Measurements from ENCODE around the gene POU2AF3. TPM values are rescaled to one million over a fixed set of nuclear protein-coding genes. Genes with fewer than 3 reads are reported as not detected.
"Not testable (repeated sequence)": the region's sequence is repeated elsewhere in the genome, so short reads cannot be mapped to it uniquely, and the experiment has no call there.

POU2AF3 gene
- total and polyA plus RNA-seq, 2 donors from 2014 or later, result 4.3 to 4.9 TPM

- Histone ChIP-seq H3K4me3 (ENCODE audit: low read length in 3 of 3) (no peak overlapping the region), H3K27me3 (ENCODE audit: control insufficient read depth, insufficient read depth, low read length) (no peaks in the 10 kb centered on the region), H3K9ac (ENCODE audit: low read length in 3 of 3) (no peak overlapping the region), H3K27ac (ENCODE audit: low read depth in 2 of 2, low read length in 2 of 2) (no peak overlapping the region), H3K36me3 (ENCODE audit: control insufficient read depth in 2 of 3, insufficient read depth in 3 of 3, low read length in 3 of 3) (no peaks in the 10 kb centered on the region), H3K9me3 (ENCODE audit: control insufficient read depth in 2 of 3, insufficient read depth in 1 of 3, low read length in 3 of 3) (no peaks in the 10 kb centered on the region), H3K4me1 (ENCODE audit: control insufficient read depth in 2 of 3, insufficient read depth in 2 of 3, low read depth in 1 of 3, low read length in 3 of 3) (no peaks in the 10 kb centered on the region)
- TF ChIP-seq CTCF (IDR thresholded peaks at IDR 0.05; ENCODE audit: borderline replicate concordance, extremely low read depth, insufficient read depth), result no peak
- intact Hi-C loops (cut with DNase I), result no loop called here
- FAIRE-seq (no peak), DNase-seq (no peak)
Measured at GRCh38 chr11:111264646-111265045, 33.7 kb upstream of the POU2AF3 start.

GRCh38 chr11:111265421-111265820, 32.9 kb upstream of the POU2AF3 start:
- TF ChIP-seq CTCF (IDR thresholded peaks at IDR 0.05; ENCODE audit: borderline replicate concordance, extremely low read depth, insufficient read depth), result no peak
- H3K9ac ChIP-seq (ENCODE audit: low read length in 3 of 3), result no peak overlapping the region
- H3K36me3 ChIP-seq (ENCODE audit: control insufficient read depth in 2 of 3, insufficient read depth in 3 of 3, low read length in 3 of 3), result no peaks in the 10 kb centered on the region
- H3K27ac ChIP-seq (ENCODE audit: low read depth in 2 of 2, low read length in 2 of 2), result no peak overlapping the region
- H3K4me1 ChIP-seq (ENCODE audit: control insufficient read depth in 2 of 3, insufficient read depth in 2 of 3, low read depth in 1 of 3, low read length in 3 of 3), result no peaks in the 10 kb centered on the region
- intact Hi-C loops (cut with DNase I), result no loop called here
- FAIRE-seq (no peak), DNase-seq (no peak)
- no peak overlapping the region for H3K4me3 ChIP-seq (ENCODE audit: low read length in 3 of 3)
- H3K9me3 ChIP-seq (ENCODE audit: control insufficient read depth in 2 of 3, insufficient read depth in 1 of 3, low read length in 3 of 3), result no peaks in the 10 kb centered on the region
- no peaks in the 10 kb centered on the region for H3K27me3 ChIP-seq (ENCODE audit: control insufficient read depth, insufficient read depth, low read length)

GRCh38 chr11:111268303-111268702, 30.0 kb upstream of the POU2AF3 start:
- H3K9me3 ChIP-seq (ENCODE audit: control insufficient read depth in 2 of 3, insufficient read depth in 1 of 3, low read length in 3 of 3); intact Hi-C loops (cut with DNase I); H3K9ac ChIP-seq (ENCODE audit: low read length in 3 of 3); H3K4me3 ChIP-seq (ENCODE audit: low read length in 3 of 3); H3K36me3 ChIP-seq (ENCODE audit: control insufficient read depth in 2 of 3, insufficient read depth in 3 of 3, low read length in 3 of 3); H3K27me3 ChIP-seq (ENCODE audit: control insufficient read depth, insufficient read depth, low read length); FAIRE-seq; H3K4me1 ChIP-seq (ENCODE audit: control insufficient read depth in 2 of 3, insufficient read depth in 2 of 3, low read depth in 1 of 3, low read length in 3 of 3); H3K27ac ChIP-seq (ENCODE audit: low read depth in 2 of 2, low read length in 2 of 2); DNase-seq: not testable (repeated sequence)

- H3K4me3 ChIP-seq (ENCODE audit: low read length in 3 of 3), result no peak overlapping the region
- no peaks in the 10 kb centered on the region for H3K4me1 ChIP-seq (ENCODE audit: control insufficient read depth in 2 of 3, insufficient read depth in 2 of 3, low read depth in 1 of 3, low read length in 3 of 3)
- TF ChIP-seq CTCF (IDR thresholded peaks at IDR 0.05; ENCODE audit: borderline replicate concordance, extremely low read depth, insufficient read depth), result no peak
- FAIRE-seq (no peak), DNase-seq (peak in 1 of 5 donors; percentile 44)
- no peaks in the 10 kb centered on the region for H3K27me3 ChIP-seq (ENCODE audit: control insufficient read depth, insufficient read depth, low read length)
- H3K27ac ChIP-seq (ENCODE audit: low read depth in 2 of 2, low read length in 2 of 2), result no peak overlapping the region
- H3K36me3 ChIP-seq (ENCODE audit: control insufficient read depth in 2 of 3, insufficient read depth in 3 of 3, low read length in 3 of 3), result no peaks in the 10 kb centered on the region
- no peaks in the 10 kb centered on the region for H3K9me3 ChIP-seq (ENCODE audit: control insufficient read depth in 2 of 3, insufficient read depth in 1 of 3, low read length in 3 of 3)
- H3K9ac ChIP-seq (ENCODE audit: low read length in 3 of 3), result no peak overlapping the region
- intact Hi-C loops (cut with DNase I), result no loop called here
Measured at GRCh38 chr11:111269146-111269868, 29.0 kb upstream of the POU2AF3 start.
